Stimulated activated CD8-positive, alpha-beta memory T cell treated with anti-CD3 and anti-CD28 coated beads, Interleukin-4, amount 100 ng/mL, for 4 hours (primary cell): ENCODE measurements around the gene CDH13.

Experiments
- DNase-seq, 2 donors: peaks; one replicate each; pipeline ENCODE4 v3.0.0-alpha.2; 2020; ENCODE audit warnings: low read depth in 2 of 2, low spot score in 1 of 2

Gene CDH13

GRCh38 chr16:82991966-82992675, 365.4 kb downstream of the CDH13 start:
- DNase-seq, result no peak

- DNase-seq, result no peak
Measured at GRCh38 chr16:82992786-82993185, 366.0 kb downstream of the CDH13 start.

- DNase-seq, result no peak
Measured at GRCh38 chr16:82993415-82993814, 366.6 kb downstream of the CDH13 start.

DNA sequence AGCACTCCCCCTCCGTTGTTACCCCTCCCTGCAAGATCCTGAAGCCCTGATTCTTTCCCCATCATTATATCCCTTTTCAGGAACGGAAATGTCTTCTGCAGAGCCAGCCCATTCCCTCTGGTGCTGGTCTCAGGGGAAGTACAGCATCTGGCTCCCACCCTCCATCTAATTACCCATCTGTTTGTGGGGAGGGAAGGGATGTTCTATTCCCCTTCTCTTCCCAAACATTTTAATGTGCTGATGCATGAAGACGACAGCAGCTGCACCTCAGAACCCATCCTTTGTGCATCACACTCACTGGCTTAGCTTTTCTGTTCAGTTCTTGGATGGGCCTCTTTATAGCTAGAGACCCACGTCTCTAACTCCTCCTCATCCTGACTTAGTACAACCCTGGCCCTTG, 367.2 kb downstream of the CDH13 start:
- DNase-seq, result no peak

DNA sequence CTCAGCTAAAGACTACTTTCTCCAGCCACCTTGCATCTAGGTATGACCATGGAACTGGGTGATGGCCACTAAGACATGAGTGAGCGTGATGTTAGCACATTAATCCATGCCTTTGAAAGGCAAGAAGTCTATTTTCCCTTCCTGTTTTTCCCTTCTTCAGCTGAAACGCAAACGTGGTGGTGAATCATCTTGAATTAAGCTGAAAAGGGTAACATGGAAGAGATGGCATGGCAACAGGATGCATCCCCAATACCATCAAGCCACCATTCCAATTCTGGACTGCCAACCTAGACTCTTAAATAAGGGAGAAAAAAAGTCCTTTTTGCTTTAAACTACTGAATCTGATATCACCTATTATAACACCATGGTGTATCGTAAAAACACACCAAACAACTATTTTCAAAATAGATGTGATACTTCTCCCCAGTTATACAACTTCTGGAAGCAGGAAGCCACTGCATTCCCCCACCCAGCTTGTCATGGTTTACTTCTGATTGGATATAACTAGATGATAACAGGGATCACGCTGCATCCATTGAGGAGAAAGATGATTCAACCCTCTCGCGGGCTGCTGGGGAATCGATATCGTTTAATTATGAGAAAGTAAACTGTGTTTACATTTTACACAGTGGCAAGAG, 368.6 kb downstream of the CDH13 start:
- no peak for DNase-seq

GRCh38 chr16:82995924-82996441, 369.2 kb downstream of the CDH13 start:
- DNase-seq, result no peak

GRCh38 chr16:82996814-82997213, 370.0 kb downstream of the CDH13 start:
- DNase-seq, result no peak

DNA sequence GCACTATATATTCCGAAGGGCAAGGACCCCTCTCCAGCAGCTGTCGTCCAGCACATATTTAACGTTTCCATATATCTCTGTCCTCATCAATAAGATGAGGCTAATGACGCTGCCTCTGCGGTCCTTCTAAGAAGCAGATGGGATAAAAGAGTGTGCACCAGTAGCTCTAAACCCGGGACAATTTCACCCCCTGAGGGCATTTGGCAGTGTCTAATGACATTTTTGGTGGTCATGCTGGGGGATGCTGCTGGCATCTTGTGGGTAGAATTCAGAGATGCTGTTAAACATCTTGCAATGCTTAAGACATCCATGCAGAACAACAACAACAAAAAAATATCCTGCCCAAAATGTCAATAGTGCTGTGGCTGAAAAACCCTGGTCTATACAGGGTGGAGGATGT, 372.9 kb downstream of the CDH13 start:
- no peak for DNase-seq

DNA sequence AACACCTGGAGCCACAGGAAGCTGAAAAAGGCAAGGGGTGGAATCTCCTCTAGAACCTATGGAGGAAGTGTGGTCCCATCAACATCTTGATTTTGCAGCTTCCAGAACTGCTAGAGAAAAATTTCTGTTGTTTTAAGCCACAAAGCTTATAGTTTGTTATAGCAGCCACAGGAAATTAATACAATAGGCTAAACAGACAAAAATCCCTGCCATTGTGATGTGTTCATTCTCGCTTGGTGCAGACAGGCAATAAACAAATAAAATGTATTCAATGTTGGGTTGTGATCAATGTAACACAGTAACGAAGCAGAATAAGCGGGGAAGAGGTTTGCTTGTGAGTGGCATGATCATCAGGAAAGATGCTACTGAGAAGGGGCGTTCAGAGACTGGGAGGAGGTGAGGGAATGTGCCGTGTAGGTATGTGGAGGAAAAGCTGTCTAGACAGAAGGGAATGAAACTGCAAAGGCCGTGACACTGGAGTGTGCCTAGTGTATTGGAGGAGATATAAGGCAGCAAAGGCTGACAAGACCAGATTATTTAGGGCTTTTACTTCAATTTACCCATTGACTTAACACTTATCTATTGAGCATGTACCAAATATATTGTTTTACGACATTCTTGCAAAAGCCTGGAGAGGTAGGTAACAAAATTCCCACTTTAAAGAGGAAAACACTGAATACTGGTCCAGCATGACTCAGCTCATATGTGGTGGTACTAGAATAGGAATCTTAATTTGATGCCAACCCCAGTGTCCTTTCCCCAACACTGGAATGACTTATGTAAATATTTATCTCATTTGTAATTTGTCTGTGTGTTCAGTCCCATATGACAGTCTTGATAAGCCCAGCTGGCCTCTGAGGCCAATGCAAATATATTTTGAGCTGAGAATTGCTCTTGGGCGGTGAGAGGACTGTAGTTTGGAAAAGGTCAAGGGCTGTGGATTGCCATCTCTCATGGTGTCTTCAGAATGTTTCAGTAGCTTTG, 375.9 kb downstream of the CDH13 start:
- no peak for DNase-seq

DNA sequence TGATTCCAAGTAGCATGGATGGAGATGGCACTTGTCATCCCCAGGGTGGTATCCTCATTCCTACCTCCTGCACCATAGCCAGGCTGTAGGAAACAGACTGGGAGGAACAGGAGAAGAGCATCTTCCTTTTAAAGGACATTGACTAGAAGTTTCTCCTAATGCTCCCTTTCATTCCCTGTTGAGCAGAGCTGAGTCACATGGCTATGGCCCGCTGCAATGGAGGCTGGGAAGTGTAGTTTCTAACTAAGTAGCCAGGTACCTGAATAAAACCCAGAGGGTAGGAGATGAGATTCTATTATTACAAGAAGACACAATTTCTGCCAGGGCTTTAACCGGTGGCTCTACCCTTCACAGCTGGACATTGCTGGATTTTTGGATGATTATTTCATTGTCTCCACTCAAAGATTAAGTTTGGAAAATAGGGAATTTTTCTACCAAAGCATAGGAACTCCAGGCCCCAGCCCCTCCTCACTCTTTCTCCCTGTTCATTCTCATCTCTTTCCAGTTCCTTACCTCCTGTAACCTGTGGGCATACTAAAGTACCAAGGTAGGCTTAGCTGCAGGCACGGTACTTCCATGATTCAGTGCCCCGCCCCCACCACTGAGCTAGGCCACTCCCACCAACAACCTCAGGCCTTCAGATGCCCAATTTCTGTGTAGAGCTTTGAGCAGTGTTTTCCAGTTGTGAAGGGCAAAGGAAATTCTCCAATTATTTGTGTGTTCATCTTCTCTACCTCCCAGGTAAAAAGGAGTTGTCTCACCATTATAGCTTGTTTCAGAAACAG, 378.3 kb downstream of the CDH13 start:
- DNase-seq, result no peak

- no peak for DNase-seq
Measured at GRCh38 chr16:83005653-83006160, 378.9 kb downstream of the CDH13 start.

DNA sequence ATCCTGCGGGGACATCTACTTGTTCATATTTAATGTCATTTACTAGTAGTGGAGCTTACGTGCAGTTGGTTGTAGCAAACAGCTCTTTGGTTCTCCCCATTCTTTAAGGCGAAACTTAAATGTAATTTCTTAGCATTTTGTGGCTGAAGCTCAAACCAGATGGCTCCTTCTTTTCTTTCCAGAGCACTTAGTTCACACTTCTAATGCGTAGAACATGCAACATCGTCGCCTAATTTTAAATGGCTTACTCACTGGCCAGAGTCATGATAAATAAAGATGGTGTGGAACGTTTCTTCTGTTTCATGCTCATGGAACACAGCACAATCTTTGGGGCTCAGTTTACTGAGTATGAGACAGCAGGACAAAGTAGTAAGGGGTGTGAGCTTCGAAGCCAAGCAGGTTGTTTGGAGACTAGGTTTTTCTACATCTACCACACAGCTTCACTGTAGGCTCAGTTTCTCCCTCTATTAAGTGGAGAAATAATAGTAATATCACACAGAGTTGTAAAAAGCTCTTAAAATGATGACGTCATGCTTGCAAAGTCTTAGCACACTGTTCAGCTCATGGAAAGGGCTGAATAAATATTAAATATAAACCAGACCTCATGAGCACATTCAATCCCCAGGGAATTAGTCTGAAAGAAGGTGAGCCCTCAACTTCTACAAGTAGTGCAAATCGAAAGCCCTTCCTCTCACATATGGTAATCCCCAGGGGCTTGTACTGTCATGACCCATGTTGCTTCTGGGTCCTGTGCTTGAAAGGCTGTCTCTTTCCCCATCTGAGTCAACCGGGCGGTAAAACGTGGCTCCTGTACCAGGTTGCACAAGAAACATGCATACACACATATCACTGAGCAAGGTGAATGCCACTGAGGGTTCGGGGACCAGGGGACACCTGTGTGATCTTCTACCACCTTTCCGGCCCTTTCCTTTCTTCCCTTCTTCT, 384.3 kb downstream of the CDH13 start:
- DNase-seq, result no peak

GRCh38 chr16:83011939-83012338, 385.2 kb downstream of the CDH13 start:
- DNase-seq, result no peak

DNA sequence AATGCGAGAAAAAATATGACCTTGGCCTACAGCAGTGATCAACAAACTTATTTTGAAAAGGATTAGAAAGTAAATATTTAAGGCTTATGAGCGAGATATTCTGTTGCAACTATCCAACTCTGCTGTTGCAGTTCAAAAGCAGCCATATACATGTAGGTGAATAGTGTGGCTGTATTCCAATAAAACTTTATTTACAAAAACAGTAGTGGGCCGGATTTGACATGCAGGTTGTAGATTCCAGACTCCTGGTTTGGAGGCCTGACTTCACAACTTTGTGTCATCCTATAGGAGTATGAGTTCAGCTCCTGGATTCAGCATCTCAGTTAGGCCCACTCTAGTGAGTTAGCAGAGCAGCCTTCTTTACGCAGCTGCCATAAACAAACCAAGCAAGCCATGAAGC, 386.3 kb downstream of the CDH13 start:
- no peak for DNase-seq

- DNase-seq, result no peak
Measured at GRCh38 chr16:83019963-83020362, 393.2 kb downstream of the CDH13 start.

DNA sequence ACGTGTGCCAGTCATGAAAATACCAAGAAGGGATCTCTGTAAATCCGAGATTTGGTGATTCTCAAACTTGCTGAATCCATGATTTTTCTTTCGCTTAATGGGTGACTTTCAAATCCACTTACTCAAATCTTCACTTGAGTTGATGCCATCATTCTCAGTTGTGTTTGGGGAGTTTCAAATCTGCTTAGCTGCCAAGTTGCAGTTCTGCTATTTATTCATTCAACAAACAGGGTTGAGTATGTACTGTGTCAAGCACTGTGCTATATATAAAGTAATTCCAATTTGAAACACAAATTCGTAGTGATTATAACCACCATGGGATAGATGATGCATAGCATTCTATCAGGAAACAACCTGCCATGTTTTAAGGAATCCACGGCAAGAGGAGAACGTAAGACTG, 394.3 kb downstream of the CDH13 start:
- no peak for DNase-seq

GRCh38 chr16:83021746-83022145, 395.0 kb downstream of the CDH13 start:
- DNase-seq, result no peak

- no peak for DNase-seq
Measured at GRCh38 chr16:83023011-83023410, 396.2 kb downstream of the CDH13 start.

GRCh38 chr16:83023640-83024039, 396.9 kb downstream of the CDH13 start:
- no peak for DNase-seq
